ENCODE results near the gene EFNB1.

DNA sequence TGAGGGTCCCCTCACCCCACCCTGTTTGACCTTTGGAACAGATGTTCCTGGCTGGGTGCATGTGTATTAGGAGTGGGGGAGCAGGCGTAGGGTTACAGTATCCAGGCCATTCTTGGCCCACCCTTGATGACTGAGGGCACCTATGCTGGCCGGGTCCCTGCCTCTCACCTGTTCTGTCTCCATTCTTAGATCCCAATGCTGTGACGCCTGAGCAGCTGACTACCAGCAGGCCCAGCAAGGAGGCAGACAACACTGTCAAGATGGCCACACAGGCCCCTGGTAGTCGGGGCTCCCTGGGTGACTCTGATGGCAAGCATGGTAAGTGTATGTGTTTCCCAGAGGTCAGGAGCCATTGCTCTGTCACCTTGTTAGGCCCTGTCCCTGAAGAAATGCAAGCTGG is 10.9 kb downstream of the EFNB1 start:
- TF ChIP-seq, protein P1, sequence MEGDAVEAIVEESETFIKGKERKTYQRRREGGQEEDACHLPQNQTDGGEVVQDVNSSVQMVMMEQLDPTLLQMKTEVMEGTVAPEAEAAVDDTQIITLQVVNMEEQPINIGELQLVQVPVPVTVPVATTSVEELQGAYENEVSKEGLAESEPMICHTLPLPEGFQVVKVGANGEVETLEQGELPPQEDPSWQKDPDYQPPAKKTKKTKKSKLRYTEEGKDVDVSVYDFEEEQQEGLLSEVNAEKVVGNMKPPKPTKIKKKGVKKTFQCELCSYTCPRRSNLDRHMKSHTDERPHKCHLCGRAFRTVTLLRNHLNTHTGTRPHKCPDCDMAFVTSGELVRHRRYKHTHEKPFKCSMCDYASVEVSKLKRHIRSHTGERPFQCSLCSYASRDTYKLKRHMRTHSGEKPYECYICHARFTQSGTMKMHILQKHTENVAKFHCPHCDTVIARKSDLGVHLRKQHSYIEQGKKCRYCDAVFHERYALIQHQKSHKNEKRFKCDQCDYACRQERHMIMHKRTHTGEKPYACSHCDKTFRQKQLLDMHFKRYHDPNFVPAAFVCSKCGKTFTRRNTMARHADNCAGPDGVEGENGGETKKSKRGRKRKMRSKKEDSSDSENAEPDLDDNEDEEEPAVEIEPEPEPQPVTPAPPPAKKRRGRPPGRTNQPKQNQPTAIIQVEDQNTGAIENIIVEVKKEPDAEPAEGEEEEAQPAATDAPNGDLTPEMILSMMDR (IDR thresholded peaks at IDR 0.05), result no peak
- no peak for TF ChIP-seq POLR2A (IDR thresholded peaks at IDR 0.05)
